ENCODE measurements around the gene STT3A.

Gene STT3A

DNA sequence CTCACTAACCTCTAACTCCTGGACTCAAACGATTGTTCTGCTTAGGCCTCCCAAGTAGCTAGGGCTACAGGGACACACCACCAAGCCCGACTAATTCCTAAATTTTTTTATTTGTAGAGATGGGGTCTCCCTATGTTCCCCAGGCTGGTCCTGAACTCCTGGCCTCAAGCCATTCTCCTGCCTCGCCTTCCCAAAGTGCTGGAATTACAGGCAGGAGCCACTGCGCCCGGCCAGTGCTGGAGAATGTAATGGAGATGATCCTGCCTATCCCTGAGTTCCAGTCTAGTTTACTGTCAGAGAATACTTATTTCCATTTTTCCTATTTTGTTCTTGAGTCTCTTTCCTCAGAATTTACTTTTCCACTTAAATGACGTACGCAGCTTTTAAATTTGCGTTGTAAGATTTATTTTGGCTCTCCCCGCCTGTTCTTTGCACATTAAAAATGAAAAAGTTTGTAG, 32.1 kb downstream of the STT3A start, which contains the start of gene CHEK1:
CHEK1 (plus strand) TSS at position 408 of the 458 bp plus-strand sequence. CDS start 1,606 bp downstream, outside the sequence.
- H3K9me3 ChIP-seq (ENCODE audit: control insufficient read depth, low read length) = no peaks in the 10 kb centered on the region
- peak within 1 kb of the TSS; percentile 97 for H3K9ac ChIP-seq (ENCODE audit: low read length)
- peaks cover 21% of the 10 kb centered on the region for H3K36me3 ChIP-seq (ENCODE audit: control insufficient read depth, insufficient read depth, low read length, severe bottlenecking)
- H3K27me3 ChIP-seq (replicated peaks; ENCODE audit: control insufficient read depth, insufficient read depth, low read length) = no peaks in the 10 kb centered on the region
- peaks cover 24% of the 10 kb centered on the region for H3K4me1 ChIP-seq (ENCODE audit: control insufficient read depth, insufficient read depth, low read length)
- DNase-seq (ENCODE audit: low read depth) = no peak
- H3K4me3 ChIP-seq (ENCODE audit: low read length) = peak within 1 kb of the TSS; percentile 83

DNA sequence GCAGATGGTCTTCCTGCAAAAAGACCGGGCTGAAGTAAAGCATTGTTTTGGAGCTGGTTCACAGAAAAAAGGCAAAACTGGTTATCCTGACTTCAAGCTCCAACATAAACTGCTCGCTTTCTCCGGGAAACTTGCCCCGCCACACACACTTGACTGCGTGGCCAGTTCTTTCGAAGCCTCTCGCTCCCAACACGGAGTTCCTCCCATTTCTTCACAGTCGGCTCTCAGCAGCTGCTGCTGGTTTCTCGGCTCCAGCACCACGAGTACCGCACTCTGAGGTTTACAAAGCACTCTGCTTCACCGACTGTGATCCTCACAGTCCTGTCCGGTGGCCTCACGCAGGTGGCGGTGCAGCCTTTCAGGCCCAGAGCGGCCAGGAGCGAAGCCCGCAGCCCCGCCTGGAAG, 32.6 kb downstream of the STT3A start:
- peak overlapping the region; percentile 83 for H3K4me3 ChIP-seq (ENCODE audit: low read length)
- H3K4me1 ChIP-seq (ENCODE audit: control insufficient read depth, insufficient read depth, low read length) = peaks cover 24% of the 10 kb centered on the region
- DNase-seq (ENCODE audit: low read depth) = no peak
- peak overlapping the region; percentile 97 for H3K9ac ChIP-seq (ENCODE audit: low read length)
- peaks cover 16% of the 10 kb centered on the region for H3K36me3 ChIP-seq (ENCODE audit: control insufficient read depth, insufficient read depth, low read length, severe bottlenecking)
- no peaks in the 10 kb centered on the region for H3K9me3 ChIP-seq (ENCODE audit: control insufficient read depth, low read length)
- no peaks in the 10 kb centered on the region for H3K27me3 ChIP-seq (replicated peaks; ENCODE audit: control insufficient read depth, insufficient read depth, low read length)

DNA sequence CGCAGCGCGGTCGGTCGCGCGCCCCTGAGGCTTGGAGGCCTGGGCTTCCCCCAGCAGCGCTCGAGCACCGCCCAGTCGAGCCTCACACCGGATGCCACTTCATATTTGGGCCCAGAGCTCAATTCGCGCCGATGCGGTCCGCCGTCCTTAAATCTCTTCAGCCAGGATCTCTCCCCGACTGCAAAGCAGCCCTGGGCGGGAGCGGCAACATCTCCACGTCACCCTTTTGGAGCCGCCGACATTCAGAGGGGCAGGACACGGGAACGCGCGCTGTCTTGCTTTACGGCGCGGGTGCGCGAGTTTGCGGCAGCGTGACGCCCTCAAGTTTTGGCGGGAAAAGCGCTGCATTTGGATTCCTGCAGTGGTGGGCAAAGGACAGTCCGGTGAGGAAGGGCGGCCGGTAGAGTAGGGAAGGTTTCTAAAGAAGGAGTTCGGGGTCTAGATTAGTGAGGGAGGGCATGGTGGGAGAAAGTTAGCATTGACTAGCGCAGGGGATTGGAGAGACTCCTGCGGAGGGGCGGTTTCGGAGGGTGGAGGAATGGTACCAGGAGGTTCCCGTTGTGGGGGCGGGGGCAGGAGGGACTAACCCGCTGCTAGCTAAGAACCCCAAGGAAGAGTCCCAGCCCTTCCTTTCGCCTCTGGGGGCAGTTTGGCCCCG, 33.1 kb downstream of the STT3A start:
- peak overlapping the region; percentile 97 for H3K9ac ChIP-seq (ENCODE audit: low read length)
- H3K4me3 ChIP-seq (ENCODE audit: low read length) = peak overlapping the region; percentile 83
- H3K4me1 ChIP-seq (ENCODE audit: control insufficient read depth, insufficient read depth, low read length) = peaks cover 24% of the 10 kb centered on the region
- H3K9me3 ChIP-seq (ENCODE audit: control insufficient read depth, low read length) = no peaks in the 10 kb centered on the region
- peak; percentile 94 for DNase-seq (ENCODE audit: low read depth)
- H3K27me3 ChIP-seq (replicated peaks; ENCODE audit: control insufficient read depth, insufficient read depth, low read length) = no peaks in the 10 kb centered on the region
- peaks cover 11% of the 10 kb centered on the region for H3K36me3 ChIP-seq (ENCODE audit: control insufficient read depth, insufficient read depth, low read length, severe bottlenecking)

DNA sequence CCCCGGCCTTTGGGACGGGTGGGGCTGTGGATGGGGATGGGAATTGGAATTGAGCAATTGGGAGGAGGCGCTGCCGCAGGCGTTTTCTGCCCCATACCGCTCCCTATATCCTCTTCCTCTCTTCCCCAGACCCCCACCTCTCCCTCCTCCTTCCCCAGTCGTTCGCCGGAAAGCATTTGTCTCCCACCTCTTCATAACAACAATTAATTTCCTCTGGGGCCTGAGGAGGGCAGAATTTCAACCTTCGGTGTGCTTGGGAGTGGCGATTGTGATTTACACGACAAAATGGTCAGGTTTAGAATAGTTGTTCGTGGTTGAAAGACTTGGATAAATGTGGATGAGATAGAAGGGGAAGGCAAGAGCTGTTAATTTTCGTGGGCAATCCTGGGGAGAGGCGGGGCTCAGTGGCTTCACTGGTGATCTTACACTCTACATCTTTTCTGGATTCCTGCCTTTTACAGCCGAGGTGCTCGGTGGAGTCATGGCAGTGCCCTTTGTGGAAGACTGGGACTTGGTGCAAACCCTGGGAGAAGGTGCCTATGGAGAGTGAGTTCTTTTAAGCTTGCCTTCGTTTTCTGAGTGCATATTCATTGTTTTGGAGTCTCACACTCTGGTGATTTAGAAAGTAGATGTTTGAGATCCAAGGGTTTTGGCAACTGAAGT, 33.8 kb downstream of the STT3A start:
- peak overlapping the region; percentile 97 for H3K9ac ChIP-seq (ENCODE audit: low read length)
- H3K4me1 ChIP-seq (ENCODE audit: control insufficient read depth, insufficient read depth, low read length) = peaks cover 20% of the 10 kb centered on the region
- DNase-seq (ENCODE audit: low read depth) = peak; percentile 89
- peaks cover 4% of the 10 kb centered on the region for H3K36me3 ChIP-seq (ENCODE audit: control insufficient read depth, insufficient read depth, low read length, severe bottlenecking)
- no peaks in the 10 kb centered on the region for H3K27me3 ChIP-seq (replicated peaks; ENCODE audit: control insufficient read depth, insufficient read depth, low read length)
- peak overlapping the region; percentile 83 for H3K4me3 ChIP-seq (ENCODE audit: low read length)
- no peaks in the 10 kb centered on the region for H3K9me3 ChIP-seq (ENCODE audit: control insufficient read depth, low read length)

DNA sequence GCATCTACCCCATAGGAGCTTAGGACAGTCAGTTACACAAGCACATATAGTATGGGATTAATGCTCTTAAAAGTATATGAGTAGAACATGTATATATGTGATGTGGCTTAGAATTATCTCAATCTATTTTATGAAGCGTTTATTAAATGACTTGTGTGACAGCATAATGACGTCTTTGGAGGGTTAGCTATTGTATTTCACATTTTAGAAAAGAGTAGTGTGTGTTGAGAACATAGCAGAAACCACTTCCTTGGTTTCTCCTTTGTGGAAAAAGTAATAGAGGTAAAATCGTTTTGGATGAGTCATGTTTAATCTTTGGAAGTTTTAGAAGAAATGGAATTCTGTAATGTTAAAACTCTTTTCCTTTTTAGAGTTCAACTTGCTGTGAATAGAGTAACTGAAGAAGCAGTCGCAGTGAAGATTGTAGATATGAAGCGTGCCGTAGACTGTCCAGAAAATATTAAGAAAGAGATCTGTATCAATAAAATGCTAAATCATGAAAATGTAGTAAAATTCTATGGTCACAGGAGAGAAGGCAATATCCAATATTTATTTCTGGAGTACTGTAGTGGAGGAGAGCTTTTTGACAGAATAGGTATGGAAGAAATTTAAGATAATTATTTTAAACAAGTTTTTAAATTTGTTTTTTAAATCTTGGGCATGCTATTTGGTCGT, 34.7 kb downstream of the STT3A start:
- H3K36me3 ChIP-seq (ENCODE audit: control insufficient read depth, insufficient read depth, low read length, severe bottlenecking) = no peaks in the 10 kb centered on the region
- H3K27me3 ChIP-seq (replicated peaks; ENCODE audit: control insufficient read depth, insufficient read depth, low read length) = no peaks in the 10 kb centered on the region
- no peaks in the 10 kb centered on the region for H3K9me3 ChIP-seq (ENCODE audit: control insufficient read depth, low read length)
- H3K4me3 ChIP-seq (ENCODE audit: low read length) = peak overlapping the region; percentile 83
- peaks cover 12% of the 10 kb centered on the region for H3K4me1 ChIP-seq (ENCODE audit: control insufficient read depth, insufficient read depth, low read length)
- peak; percentile 27 for DNase-seq (ENCODE audit: low read depth)
- H3K9ac ChIP-seq (ENCODE audit: low read length) = peak overlapping the region; percentile 97

DNA sequence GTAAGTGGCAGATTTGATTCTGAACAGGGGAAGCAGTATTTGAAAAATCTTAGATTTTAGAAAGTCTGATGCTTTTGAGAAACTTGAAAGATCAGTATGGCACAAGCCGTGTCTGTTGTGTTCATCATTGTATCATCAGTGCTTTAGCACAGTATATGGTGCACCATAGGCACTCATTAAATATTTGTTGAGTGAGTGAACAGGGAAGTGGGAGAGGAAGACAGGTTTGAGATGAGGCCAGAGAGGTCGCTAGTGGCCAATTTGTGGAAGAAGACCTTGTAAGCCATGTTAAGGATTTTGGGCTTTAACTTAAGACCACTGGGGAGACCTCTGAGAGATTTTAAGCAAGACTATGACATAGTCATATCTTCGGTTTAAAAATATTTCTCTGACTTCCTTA, 45.2 kb downstream of the STT3A start:
- Histone ChIP-seq H3K9ac (ENCODE audit: low read length) (no peak overlapping the region), H3K36me3 (ENCODE audit: control insufficient read depth, insufficient read depth, low read length, severe bottlenecking) (peaks cover 10% of the 10 kb centered on the region), H3K4me1 (ENCODE audit: control insufficient read depth, insufficient read depth, low read length) (no peaks in the 10 kb centered on the region), H3K4me3 (ENCODE audit: low read length) (no peak overlapping the region), H3K9me3 (ENCODE audit: control insufficient read depth, low read length) (no peaks in the 10 kb centered on the region), H3K27me3 (replicated peaks; ENCODE audit: control insufficient read depth, insufficient read depth, low read length) (no peaks in the 10 kb centered on the region)
- no peak for DNase-seq (ENCODE audit: low read depth)

DNA sequence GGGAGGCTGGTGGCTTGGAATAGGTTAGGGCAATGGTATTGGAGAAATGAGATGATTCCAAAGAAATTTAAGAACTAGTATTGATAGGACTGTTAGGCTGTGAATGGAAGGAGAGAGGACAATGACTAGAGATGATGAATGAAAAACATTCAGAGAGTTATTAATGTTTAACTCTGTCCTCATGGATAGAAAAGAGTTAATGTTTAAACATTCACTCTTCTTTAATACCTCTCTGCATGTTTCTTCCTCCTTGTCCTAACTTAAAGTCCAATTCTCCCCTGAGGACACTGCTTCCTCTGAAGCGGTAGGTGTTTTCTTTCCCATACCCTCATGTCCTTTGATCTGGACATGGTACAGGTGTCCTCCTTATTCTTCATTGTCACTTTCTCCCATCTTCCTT, 45.7 kb downstream of the STT3A start:
- Histone ChIP-seq H3K9me3 (ENCODE audit: control insufficient read depth, low read length) (no peaks in the 10 kb centered on the region), H3K36me3 (ENCODE audit: control insufficient read depth, insufficient read depth, low read length, severe bottlenecking) (peaks cover 8% of the 10 kb centered on the region), H3K27me3 (replicated peaks; ENCODE audit: control insufficient read depth, insufficient read depth, low read length) (no peaks in the 10 kb centered on the region), H3K4me3 (ENCODE audit: low read length) (no peak overlapping the region), H3K9ac (ENCODE audit: low read length) (no peak overlapping the region), H3K4me1 (ENCODE audit: control insufficient read depth, insufficient read depth, low read length) (no peaks in the 10 kb centered on the region)
- no peak for DNase-seq (ENCODE audit: low read depth)

DNA sequence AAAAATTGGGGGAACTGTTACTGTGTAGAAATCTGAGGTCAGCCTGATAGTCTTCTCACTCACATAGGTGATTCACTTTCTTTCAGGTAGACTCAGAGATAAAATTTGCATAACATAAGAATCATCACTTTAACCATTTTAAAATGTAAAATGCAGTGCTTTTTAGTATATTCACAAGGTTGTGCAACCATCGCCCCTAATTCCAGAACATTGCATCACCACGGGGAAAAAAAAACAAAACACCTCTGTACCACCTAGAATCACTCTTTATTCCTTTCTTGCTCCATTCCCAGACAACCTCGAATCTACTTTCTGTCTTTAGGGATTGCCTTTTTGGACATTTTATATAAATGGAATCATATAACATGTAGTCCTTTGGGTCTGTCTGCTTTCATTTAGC, 53.2 kb downstream of the STT3A start:
- Histone ChIP-seq H3K9me3 (ENCODE audit: control insufficient read depth, low read length) (no peaks in the 10 kb centered on the region), H3K4me3 (ENCODE audit: low read length) (no peak overlapping the region), H3K36me3 (ENCODE audit: control insufficient read depth, insufficient read depth, low read length, severe bottlenecking) (no peaks in the 10 kb centered on the region), H3K27me3 (replicated peaks; ENCODE audit: control insufficient read depth, insufficient read depth, low read length) (no peaks in the 10 kb centered on the region), H3K4me1 (ENCODE audit: control insufficient read depth, insufficient read depth, low read length) (no peaks in the 10 kb centered on the region), H3K9ac (ENCODE audit: low read length) (no peak overlapping the region)
- no peak for DNase-seq (ENCODE audit: low read depth)

DNA sequence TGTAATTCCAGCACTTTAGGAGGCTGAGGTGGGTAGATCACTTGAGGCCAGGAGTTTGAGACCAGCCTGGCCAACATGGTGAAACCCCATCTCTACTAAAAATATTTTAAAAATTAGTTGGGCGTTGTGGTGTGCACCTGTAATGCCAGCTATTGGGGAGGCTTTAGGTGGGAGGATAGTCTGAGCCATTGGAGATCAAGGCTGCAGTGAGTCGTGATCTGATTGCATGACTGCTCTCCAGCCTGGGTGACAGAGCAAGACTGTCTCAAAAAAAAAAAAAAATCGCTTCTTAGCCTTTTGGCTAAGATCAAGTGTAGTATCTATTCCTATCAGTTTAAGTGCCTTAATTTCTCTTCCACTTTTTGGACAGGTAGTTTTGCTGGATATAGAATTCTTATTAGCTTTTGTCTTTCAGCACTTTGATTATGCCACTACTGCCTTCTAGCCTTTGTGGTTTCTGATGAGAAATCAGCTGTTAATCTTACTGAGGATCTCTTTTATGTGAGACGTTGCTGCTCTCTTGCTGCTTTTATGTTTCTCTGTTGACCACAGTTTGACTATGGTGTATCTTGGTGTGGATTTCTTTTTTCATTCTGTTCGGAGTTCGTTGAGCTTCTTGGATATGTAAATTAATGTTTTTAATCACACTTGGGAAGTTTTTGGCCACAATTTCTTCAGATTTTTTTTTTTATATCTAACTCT, 57.0 kb downstream of the STT3A start:
- no peak for DNase-seq (ENCODE audit: low read depth)
- Histone ChIP-seq H3K4me1 (ENCODE audit: control insufficient read depth, insufficient read depth, low read length) (no peaks in the 10 kb centered on the region), H3K4me3 (ENCODE audit: low read length) (no peak overlapping the region), H3K9ac (ENCODE audit: low read length) (no peak overlapping the region), H3K36me3 (ENCODE audit: control insufficient read depth, insufficient read depth, low read length, severe bottlenecking) (no peaks in the 10 kb centered on the region), H3K27me3 (replicated peaks; ENCODE audit: control insufficient read depth, insufficient read depth, low read length) (no peaks in the 10 kb centered on the region), H3K9me3 (ENCODE audit: control insufficient read depth, low read length) (no peaks in the 10 kb centered on the region)

DNA sequence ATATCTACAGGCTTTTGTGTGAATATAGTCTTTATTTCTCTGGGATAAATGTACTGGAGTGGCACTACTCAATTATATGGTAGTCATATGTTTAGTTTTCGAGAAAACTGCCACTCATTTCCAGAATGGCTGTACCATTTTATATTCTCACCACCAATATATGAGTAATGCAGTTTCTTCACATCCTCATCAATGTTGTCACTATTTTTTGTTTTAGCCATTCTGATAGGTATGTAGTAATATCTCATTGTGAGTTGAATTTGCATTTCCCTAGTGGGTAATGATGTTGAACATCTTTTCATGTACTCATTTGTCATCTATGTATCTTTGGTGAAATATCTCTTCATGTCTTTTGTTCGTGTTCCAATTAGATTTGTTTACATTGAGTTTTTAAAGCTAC, 70.0 kb downstream of the STT3A start:
- Histone ChIP-seq H3K9me3 (ENCODE audit: control insufficient read depth, low read length) (peaks cover 8% of the 10 kb centered on the region), H3K9ac (ENCODE audit: low read length) (no peak overlapping the region), H3K4me3 (ENCODE audit: low read length) (no peak overlapping the region), H3K36me3 (ENCODE audit: control insufficient read depth, insufficient read depth, low read length, severe bottlenecking) (peaks cover 2% of the 10 kb centered on the region), H3K4me1 (ENCODE audit: control insufficient read depth, insufficient read depth, low read length) (no peaks in the 10 kb centered on the region), H3K27me3 (replicated peaks; ENCODE audit: control insufficient read depth, insufficient read depth, low read length) (no peaks in the 10 kb centered on the region)
- DNase-seq (ENCODE audit: low read depth) = no peak

DNA sequence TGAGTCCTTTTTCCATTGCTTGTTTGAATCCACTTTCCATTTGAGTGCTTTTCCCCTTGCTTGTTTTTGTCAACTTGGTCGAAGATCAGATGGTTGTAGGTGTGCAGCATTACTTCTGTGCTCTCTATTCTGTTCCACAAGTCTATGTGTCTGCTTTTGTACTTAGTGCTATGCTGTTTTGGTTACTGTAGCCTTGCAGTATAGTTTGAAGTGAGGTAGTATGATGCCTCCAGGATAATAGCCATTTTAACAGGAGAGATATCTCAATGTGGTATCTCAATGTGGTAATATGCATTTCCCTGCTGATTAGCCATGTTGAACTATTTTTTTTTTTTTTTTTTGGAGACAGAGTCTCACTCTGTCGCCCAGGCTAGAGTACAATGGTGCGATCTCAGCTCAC, 71.3 kb downstream of the STT3A start:
- H3K36me3 ChIP-seq (ENCODE audit: control insufficient read depth, insufficient read depth, low read length, severe bottlenecking) = peaks cover 2% of the 10 kb centered on the region
- DNase-seq (ENCODE audit: low read depth) = no peak
- no peak overlapping the region for H3K9ac ChIP-seq (ENCODE audit: low read length)
- H3K4me1 ChIP-seq (ENCODE audit: control insufficient read depth, insufficient read depth, low read length) = no peaks in the 10 kb centered on the region
- peaks cover 8% of the 10 kb centered on the region for H3K9me3 ChIP-seq (ENCODE audit: control insufficient read depth, low read length)
- no peak overlapping the region for H3K4me3 ChIP-seq (ENCODE audit: low read length)
- no peaks in the 10 kb centered on the region for H3K27me3 ChIP-seq (replicated peaks; ENCODE audit: control insufficient read depth, insufficient read depth, low read length)

All from adipocyte (in vitro differentiated cells).